ENCODE measurements around the gene HINT1. TPM values are rescaled to one million over a fixed set of nuclear protein-coding genes. Genes with fewer than 3 reads are reported as not detected.
"Not testable (repeated sequence)": the region's sequence is repeated elsewhere in the genome, so short reads cannot be mapped to it uniquely, and the experiment has no call there.

HINT1 gene
- total RNA-seq, 1 experiment from 2014 or later = 290 TPM

DNA sequence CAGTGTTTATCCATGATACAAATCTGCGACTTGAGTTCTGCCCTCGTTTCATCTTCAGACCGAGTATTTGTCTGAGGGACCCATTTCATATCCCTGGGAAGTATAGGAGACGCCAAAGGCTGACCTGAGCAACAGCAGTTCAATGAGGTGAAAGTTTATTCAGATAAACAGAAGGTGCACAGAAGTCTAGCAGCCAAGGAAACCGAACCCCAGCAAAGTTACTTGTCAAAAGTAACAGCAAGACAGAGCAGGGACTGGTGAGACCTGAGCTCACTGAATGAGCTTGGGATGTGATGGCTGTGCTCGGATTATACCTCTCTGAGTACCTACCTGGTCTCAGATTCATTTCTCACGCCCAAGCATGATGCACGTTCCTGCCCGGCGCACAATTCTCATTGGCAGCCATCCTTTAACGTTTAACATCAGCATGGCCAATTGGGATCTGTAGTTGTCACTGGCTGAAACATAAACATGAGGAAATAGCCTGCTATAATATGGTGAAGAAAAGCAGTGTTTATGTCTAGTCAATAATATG lies 6.3 kb upstream of the HINT1 start:
- peak; percentile 38 for DNase-seq (ENCODE audit: low read depth)

DNA sequence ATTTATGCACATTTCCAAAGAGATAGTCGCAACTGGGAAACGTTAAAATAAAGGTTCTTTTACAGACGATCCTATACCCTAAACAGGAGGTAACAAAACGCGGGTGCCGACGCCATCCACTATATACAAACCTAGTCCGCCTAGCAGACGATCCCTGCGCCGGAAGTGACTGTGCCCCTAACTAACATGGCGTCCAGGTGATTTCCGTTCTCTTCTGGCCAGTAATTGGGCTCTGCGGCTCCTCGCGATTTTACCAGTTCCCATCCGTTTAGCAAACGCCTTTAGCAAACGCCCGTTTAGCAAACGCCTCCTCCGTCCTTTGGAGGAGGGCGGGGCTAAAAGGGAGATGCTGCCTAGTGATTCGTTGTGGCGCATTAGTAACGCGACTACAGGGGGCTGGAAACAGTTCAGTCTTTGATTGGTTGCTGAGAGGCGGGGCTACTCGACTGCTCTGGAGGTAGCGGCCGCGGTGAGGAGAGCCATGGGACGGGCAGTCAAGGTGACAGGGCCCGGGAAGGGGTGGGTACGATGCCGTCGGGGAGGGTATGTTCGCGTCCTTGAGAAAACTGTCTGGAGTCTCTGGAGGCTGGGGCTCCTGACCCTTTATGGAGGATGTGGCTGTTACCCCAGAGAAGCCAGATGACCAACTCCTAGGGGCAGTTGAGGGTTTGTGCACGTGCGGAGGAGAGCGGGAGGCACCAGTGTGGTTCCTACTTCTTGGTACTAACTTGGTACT lies 5.7 kb upstream of the HINT1 start, which contains the start of gene LYRM7:
Gene LYRM7 (plus strand): TSS at position 405 of the 736 bp plus-strand sequence. CDS start 77 bp downstream, at position 482.
- DNase-seq (ENCODE audit: low read depth) = peak; percentile 100

DNA sequence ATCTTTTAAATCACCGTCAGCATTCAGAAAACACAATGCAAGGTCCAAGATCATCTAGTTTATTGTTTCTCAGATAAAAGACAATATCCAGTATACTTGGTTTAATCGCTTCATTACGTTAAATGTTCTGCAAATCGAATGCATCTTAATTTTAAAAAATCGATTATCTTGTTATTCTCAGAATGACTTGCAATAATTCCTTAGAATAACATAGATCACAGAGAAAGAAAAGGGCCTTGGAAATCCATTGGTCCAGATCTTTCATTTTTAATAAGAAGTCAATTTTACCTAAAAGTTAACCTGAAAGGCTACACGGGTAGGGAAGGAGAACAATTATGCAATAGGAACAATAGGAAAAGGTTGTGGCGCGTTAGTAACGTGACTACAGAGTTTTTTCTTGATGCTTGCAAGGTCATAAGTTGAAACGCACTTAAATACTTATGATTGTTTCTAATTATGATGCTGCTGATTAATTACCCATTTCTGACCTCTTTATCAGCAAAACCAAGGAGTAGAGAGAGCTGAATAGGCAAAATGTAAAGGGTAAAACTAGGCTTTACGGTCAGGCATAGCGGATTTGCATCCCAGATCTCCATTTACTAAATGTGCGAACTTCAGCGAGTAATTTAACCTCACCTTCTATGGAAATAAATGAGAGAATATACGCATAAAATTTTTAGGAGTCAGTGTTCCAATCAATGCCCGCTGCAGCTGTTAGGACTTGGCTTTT lies 4.9 kb upstream of the HINT1 start:
- DNase-seq (ENCODE audit: low read depth) = no peak

DNA sequence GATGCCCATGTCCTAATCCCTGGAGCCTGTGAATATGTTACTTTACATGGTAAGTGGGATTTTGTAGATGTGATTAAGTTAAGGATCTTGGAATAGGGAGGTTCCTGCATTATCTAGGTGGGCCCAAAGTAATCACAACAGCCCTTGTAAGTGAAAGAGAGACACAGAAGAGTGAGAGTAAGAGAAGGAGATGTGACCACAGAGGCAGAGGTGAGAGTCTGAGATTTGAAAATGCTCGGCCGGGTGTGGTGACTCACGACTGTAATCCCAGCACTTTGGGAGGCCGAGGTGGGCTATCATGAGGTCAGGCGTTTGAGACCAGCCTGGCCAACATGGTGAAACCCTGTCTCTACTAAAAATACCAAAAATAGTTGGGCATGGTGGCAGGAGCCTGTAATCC lies 2.6 kb upstream of the HINT1 start:
- no peak for DNase-seq (ENCODE audit: low read depth)

DNA sequence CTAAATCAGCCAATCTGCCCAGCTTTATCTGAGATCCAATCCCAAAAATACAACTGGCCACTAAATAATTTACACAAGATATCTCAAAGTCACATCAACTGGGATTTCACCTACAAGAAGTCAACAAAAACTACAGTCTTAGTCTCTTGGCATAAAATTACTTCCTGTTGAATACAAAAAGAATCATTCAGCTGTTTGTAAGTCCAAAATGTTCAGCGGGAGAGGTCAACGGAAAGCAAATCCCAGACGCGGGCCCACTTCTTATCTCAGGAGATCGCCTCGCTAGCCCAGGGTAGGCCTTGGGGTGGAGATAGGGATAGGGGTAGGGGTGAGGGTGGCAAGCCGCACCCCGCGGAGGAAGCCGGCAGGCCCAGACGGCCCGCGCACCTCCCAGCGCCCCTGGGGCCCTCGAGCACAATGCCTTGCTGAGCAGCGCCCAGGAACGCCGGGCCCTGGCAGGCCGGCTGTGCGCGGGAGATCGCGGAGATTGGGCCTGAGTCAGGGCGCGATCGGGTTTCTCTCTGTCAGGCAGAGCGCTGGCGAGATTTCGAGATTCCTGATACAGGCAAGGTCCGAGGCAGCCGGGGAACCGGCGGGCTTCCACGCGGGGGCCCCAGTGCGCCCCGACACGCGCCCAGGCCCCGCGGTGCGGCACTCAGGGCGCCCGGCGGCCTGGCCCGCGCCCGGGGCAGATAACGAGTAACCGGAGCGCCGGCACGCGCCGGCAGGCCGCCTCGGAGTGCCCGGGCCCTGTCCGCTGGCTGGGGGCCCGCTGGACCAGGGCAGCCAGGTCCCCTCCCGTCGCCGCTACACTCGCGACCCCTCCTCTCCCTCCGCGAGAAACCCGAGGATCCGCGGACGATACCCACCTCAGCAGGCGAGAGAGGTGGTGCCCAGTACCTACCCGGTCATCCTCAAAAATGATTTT lies 601 bp downstream of the HINT1 start:
- peak; percentile 65 for DNase-seq (ENCODE audit: low read depth)

DNA sequence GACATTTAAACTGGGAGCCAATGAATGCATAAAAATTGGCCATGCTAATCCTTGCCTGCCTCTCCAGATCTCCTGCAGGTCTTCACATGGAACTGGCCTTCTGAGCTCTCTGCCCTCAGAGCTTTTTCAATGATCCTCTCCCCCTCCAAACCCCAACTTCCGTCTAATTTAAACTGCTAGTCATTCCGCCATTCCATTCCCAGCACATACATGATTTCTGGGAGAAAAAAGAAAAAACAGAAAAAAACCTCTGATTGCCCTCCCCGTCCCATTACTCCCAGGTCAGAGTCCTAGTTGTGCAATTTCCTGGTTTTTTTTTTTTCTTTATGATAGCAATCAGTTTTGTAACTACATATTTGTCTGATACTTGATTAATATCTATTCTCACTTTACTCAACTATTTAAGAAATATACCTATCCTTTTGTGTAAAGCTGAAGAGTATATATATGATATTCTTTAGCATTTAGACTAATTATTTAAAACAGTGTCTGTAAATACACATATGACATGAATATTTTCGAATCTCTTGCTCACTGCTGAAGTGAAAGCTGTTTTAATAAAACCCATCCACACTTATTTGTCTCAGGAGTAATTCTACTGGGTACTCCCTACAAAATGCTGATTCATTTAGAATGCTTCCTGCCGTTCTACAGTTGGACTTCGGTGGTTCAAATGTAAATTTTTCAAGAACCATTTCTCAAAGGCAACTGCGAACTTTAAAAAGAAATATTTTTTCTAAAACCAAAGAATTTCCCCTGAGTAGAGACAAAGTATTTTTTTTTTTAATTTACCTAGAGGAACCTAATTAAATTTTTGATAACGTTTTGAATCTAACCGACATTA lies 1.6 kb downstream of the HINT1 start:
- peak; percentile 25 for DNase-seq (ENCODE audit: low read depth)

DNA sequence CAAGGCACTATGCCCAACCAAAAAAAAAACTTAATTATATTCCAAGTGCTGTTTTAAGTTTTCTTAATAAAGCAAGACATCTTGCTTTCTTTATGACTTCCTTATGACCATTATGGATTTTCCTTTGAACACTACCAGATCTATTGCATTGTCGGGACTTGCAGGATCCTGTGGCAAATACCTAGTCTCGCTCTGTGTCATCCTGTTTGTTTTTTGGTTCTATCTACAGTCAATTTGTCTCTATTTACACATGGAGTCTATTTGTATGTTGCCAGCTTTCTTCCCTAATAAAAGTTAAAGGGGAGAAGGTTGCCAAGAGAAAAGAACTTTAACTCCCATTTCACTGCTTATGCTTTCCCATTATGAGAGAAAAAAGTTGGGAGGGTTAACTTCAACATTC lies 4.9 kb downstream of the HINT1 start:
- no peak for DNase-seq (ENCODE audit: low read depth)

DNA sequence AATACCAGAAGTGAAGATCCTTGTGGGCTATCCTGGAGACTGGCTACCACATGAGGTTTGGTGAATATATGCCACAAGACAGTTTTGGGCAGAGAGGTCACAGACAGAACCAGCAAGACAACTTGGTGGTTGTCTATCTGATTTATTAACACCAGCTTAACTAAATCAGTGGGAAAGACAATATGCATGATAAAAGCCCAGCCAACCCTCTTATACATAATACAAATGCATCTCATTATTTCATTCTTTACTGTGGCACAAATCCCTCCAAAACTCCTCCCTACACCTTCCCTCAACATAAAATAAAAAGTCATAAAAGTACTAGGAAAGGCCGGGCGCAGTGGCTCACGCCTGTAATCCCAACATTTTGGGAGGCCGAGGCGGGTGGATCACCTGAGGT lies 8.1 kb downstream of the HINT1 start:
- no peak for DNase-seq (ENCODE audit: low read depth)

DNA sequence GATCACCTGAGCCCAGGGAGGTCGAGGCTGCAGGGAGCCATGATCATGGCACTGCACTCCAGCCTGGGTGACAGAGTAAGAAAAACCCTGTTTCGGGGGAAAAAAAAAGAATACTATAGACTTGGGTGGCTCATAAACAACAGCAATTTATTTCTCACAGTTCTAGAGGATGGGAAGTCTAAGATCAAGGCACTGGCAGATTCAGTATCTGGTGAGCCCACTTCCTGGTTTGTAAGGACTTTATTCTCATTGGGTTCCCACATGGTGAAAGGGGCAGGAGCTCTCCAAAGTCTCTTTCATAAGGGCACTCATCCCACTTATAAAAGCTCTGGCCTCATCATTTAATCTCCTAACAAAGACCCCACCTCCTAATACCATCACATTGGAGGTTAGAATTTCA lies 8.7 kb downstream of the HINT1 start:
- DNase-seq (ENCODE audit: low read depth) = no peak

DNA sequence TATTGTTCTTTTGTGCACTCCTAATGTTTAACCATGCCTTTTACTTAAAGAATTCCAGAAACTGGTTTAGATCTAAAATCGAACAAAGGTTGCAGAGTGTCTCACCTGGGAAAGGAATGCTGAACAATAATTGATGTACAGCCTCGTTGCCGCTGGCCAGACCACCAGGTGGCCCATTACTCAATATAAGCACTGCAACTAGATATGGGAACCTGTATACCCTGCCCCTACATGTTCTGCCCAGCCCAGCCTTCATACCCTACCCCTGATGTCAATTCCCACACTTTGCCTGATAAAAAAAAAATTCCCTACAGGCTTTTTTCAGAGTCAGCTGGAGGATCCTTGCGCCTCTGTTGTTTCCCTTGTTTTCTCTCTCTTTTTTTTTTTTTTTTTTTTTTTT lies 13.8 kb downstream of the HINT1 start:
- no peak for DNase-seq (ENCODE audit: low read depth)

DNA sequence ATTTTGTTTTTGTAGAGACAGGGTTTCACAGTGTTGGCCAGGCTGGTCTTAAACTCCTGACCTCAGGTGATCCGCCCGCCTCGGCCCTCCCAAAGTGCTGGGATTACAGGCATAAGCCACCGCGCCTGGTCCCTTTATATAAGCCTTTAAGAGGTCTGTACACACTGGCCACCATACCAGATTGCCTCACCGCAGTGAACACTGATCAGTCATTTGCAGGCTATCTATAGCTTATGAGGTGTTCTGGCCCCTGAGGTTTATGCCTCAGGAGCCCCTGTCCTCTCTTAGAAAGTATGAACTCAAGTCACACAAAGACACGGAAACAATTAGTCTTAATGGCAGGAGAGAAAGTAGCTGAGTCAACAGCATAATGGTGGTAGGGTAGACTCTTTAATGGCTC lies 14.6 kb downstream of the HINT1 start:
- no peak for DNase-seq (ENCODE audit: low read depth)

DNA sequence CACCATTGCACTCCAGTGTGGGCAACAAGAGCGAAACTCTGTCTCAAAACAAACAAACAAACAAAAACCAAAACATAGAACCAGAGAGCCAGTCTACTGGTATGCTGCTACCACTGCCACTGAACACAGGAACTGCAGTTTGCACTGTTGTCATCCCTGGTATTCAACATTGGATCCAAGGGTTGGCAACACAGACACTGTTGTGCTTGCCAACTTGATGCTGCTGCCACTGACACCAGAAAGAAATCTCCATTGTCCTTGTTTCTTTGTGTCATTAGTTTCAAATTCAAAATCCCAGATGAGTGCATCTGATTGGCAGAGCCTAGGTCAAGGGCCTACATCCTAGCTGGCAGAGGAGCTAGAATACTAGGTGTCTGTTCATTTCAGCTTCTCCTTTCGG lies 16.2 kb downstream of the HINT1 start:
- DNase-seq (ENCODE audit: low read depth) = no peak

DNA sequence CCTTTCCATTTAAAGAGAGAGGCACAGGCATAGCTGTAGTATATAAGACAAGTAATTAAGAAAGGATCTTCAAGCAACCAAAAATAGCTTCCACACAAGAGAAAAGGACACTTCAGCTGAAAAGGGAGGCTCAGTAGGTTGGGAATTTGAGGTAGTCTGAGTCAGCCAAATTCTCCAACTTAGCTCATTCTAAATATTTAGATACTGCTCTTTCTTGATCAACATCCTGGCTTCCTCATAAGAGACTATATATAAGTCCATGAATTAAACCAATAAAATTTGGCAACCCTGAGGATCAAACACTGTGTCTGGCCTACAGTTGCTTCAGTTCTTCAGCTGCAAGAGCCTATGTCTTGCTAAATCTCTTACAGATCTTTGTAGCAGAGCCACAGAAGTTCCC lies 17.8 kb downstream of the HINT1 start:
- DNase-seq (ENCODE audit: low read depth) = no peak

DNA sequence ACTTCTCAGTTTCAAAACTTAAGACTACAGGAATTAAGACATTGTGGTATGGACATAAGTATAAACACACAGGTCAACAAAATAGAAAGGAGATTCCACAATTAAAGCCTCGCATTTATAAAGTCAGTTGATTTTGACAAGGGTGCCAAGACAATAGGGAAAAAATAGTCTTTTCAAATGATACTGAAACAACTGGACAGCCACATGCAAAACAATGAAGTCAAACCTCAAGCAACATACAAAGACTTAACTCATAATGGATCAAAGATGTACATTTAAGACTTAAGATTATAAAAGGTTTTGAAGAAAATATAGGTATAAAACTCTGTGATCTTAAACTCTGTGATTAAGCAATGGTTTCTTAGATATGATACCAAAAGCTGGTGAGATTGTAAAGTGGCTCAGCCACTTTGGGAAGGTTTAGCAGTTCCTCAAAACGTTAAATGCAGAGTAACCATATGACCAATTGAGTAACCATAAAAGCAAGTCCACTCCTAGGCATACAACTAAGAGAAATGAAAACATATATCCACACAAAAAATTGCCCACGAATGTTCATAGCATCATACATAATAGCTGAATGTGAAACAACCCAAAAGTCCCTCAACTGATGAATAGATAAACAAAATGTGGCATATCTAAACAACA lies 22.0 kb downstream of the HINT1 start:
- no peak for DNase-seq (ENCODE audit: low read depth)

DNA sequence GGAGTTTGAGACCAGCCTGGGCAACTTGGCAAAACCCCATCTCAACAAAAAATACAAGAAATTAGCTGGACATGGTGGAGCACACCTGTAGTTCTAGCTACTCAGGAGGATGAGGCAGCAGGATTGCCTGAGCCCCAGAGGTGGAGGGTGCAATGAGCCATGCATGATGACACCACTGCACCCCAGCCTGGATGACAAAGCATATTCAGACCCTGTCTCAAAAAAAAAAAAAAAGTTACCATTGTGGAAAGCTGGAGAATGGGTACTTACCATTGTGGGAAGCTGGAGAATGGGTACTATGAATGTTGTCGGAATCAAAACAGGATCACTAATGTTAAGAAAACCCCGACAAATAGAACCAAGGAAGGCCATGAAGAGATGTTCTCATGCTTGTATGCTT lies 25.7 kb downstream of the HINT1 start:
- no peak for DNase-seq (ENCODE audit: low read depth)

DNA sequence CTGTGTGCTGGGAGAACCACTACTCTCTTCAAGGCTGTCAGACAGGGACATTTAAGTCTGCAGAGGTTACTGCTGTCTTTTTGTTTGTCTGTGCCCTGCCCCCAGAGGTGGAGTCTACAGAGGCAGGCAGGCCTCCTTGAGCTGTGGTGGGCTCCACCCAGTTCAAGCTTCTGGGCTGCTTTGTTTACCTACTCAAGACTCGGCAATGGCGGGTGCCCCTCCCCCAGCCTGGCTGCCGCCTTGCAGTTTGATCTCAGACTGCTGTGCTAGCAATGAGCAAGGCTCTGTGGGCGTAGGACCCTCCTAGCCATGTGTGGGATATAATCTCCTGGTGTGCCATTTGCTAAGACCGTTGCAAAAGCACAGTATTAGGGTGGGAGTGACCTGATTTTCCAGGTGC lies 26.6 kb downstream of the HINT1 start:
- not testable (repeated sequence) for DNase-seq (ENCODE audit: low read depth)

DNA sequence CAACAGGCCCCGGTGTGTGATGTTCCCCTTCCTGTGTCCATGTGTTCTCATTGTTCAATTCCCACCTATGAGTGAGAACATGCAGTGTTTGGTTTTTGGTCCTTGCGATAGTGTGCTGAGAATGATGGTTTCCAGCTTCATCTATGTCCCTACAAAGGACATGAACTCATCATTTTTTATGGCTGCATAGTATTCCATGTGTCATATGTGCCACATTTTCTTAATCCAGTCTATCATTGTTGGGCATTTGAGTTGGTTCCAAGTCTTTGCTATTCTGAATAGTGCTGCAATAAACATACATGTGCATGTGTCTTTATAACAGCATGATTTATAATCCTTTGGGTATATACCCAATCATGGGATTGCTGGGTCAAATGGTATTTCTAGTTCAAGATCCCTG lies 32.0 kb downstream of the HINT1 start:
- not testable (repeated sequence) for DNase-seq (ENCODE audit: low read depth)

DNA sequence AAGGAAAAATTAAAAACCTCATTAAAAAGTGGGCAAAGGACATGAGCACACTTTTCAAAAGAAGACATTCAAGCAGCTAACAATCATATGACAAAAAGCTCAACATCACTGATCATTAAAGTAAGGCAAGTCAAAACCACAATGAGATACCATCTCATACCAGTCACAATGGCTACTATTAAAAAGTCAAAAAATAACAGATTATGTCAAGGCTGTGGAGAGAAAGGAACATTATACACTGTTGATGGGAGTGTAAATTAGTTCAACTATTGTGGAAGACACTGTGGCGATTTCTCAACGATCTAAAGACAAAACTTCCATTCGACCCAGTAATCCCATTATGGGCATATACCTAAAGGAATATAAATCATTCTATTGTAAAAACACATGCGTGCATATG lies 35.8 kb downstream of the HINT1 start:
- no peak for DNase-seq (ENCODE audit: low read depth)

DNA sequence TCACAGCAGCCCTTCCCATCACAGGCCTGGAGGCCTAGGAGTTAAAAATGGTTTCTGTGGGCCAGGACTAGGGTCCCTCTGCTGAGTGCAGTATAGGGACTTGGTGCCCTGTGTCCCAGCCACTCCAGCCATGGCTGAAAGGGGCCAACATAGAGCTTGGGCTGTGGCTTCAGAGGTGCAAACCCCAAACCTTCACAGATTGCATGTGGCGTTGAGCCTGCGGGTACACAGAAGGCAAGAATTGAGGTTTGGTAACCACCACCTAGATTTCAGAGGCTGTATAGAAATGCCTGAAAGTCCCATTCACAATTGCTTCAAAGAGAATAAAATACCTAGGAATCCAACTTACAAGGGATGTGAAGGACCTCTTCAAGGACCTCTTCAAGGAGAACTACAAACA lies 37.8 kb downstream of the HINT1 start:
- not testable (repeated sequence) for DNase-seq (ENCODE audit: low read depth)

DNA sequence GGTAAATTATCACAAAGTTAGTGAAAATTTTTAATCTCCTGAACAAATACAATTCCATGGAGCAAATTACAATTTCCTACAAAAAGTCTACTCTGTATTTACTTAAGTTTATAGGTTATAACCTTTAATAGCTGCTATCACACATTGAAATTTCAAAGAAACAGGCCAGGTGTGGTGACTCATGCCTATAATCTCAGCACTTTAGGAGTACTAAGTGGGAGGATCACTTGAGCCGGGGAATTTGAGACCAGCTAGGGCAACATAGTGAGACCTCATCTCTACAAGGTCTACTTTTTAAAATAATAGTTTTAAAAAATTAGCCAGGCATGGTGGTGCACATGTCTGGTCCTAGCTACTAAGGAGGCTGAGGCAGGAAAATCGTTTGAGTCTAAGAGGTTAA lies 50.3 kb downstream of the HINT1 start:
- no peak for DNase-seq (ENCODE audit: low read depth)

All from HT1080 (cell line).